ENCODE results near the gene TMPRSS11A. TPM values are rescaled to one million over a fixed set of nuclear protein-coding genes. Genes with fewer than 3 reads are reported as not detected.

The TMPRSS11A gene
- total and polyA plus RNA-seq, 2 of the 13 experiments (the other 11 are each of a cell fraction or from before 2014, with no cell fraction given) = not detected

DNA sequence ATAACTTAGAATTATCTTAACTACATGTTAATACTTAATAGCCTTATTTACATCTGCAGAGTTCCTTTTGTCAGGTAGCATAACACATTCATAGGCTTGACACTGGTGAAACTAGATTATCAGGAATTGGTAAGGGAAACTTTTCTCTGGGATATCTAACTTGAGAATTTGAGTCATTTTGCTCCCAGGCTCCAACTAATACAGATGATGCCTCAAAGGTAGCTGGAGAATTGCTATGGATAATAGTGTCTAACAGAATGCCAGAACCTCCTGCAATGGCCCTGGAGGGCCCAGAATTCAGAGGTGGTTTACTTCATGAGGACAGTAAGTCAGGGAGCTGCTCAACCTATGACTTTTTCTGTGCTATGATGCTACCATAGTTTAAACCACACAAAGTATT is 65.6 kb downstream of the TMPRSS11A start:
- no peak overlapping the region for H3K4me2 ChIP-seq (ENCODE audit: low read depth, low read length)
- in situ Hi-C loops (cut with HindIII; ENCODE audit: extremely low pct_ligation_motif_present, low pct_unique_long_range_greater_than_20kb) = no loop called here
- CTCF ChIA-PET (ENCODE audit: low intra/inter-chr PET ratio, low total read pairs) = no interaction called here
- DNase-seq (ENCODE audit: low spot score) (no peak), ATAC-seq (no peak), FAIRE-seq (no peak)
- no peaks in the 10 kb centered on the region for H3K4me1 ChIP-seq (ENCODE audit: insufficient read depth, low read length)
- H3K79me2 ChIP-seq (ENCODE audit: insufficient read depth, low read length) = no peaks in the 10 kb centered on the region
- no peak overlapping the region for H3K27ac ChIP-seq (ENCODE audit: extremely low read length, insufficient read depth, low read length)
- POLR2A ChIA-PET = no interaction called here
- no peaks in the 10 kb centered on the region for H3K36me3 ChIP-seq (replicated peaks in 1 of 2; ENCODE audit: control insufficient read depth in 1 of 2, insufficient read depth in 2 of 2, low read length in 2 of 2)
- no peak overlapping the region for H2AFZ ChIP-seq (ENCODE audit: low read length)
- H3K9ac ChIP-seq (ENCODE audit: insufficient read depth, low read depth, low read length) = no peak overlapping the region
- no peaks in the 10 kb centered on the region for H3K27me3 ChIP-seq (ENCODE audit: control insufficient read depth in 1 of 2, insufficient read depth in 2 of 2, low read length in 2 of 2)
- TF ChIP-seq ZNF781 (CRISPR knock-in tag; IDR thresholded peaks at IDR 0.05; ENCODE audit: borderline replicate concordance, not compliant biosample characterization) = no peak
- TF ChIP-seq REL (CRISPR knock-in tag; conservative IDR thresholded peaks at IDR 0.05) = no peak
- TF ChIP-seq PBX3 (CRISPR knock-in tag; IDR thresholded peaks at IDR 0.05; ENCODE audit: borderline replicate concordance) = no peak
- TF ChIP-seq, protein P1, sequence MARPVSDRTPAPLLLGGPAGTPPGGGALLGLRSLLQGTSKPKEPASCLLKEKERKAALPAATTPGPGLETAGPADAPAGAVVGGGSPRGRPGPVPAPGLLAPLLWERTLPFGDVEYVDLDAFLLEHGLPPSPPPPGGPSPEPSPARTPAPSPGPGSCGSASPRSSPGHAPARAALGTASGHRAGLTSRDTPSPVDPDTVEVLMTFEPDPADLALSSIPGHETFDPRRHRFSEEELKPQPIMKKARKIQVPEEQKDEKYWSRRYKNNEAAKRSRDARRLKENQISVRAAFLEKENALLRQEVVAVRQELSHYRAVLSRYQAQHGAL (CRISPR knock-in tag; IDR thresholded peaks at IDR 0.05; ENCODE audit: not compliant biosample characterization) = no peak
- no peak for TF ChIP-seq KDM5B (CRISPR knock-in tag; IDR thresholded peaks at IDR 0.05; ENCODE audit: borderline replicate concordance)
- TF ChIP-seq, protein P2, sequence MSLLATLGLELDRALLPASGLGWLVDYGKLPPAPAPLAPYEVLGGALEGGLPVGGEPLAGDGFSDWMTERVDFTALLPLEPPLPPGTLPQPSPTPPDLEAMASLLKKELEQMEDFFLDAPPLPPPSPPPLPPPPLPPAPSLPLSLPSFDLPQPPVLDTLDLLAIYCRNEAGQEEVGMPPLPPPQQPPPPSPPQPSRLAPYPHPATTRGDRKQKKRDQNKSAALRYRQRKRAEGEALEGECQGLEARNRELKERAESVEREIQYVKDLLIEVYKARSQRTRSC (CRISPR knock-in tag; IDR thresholded peaks at IDR 0.05; ENCODE audit: low read depth) = no peak
- no peak for TF ChIP-seq ZNF572 (CRISPR knock-in tag; IDR thresholded peaks at IDR 0.05)
- no peak for TF ChIP-seq HNRNPUL1 (IDR thresholded peaks at IDR 0.05; ENCODE audit: low read depth, low read length)
- no peak for TF ChIP-seq ZNF720 (CRISPR knock-in tag; IDR thresholded peaks at IDR 0.05)
- TF ChIP-seq THAP9 (CRISPR knock-in tag; IDR thresholded peaks at IDR 0.05; ENCODE audit: borderline replicate concordance) = no peak
- H4K20me1 ChIP-seq (ENCODE audit: insufficient read depth, low read length) = no peaks in the 10 kb centered on the region
- intact Hi-C loops (cut with micrococcal nuclease; ENCODE audit: unreplicated experiment) = no loop called here
- no TSS peak for BruUV-seq (replicated peaks)
- H3K4me3 ChIP-seq (replicated peaks in 1 of 3; ENCODE audit: insufficient read depth in 1 of 3, low read depth in 2 of 3, low read length in 3 of 3) = no peak overlapping the region
- no peaks in the 10 kb centered on the region for H3K9me3 ChIP-seq (ENCODE audit: low read length)

Measured in HepG2 (cell line).